HEK293 (cell line): Measurements from ENCODE around the gene FAM120C.

Experiments used
- CTCF ChIA-PET: fragments of 350-600 bp; formaldehyde crosslinking; extraction: SDS; loops from one replicate; lab custom pipeline; 2021; ENCODE audit warnings: antibody characterized with exemption; lab: Yijun Ruan, JAX
- POLR2A ChIA-PET: fragments of 300-600 bp; formaldehyde crosslinking; extraction: SDS; loops from one replicate; lab custom pipeline; 2020; ENCODE audit warnings: antibody characterized with exemption, inconsistent platforms; lab: Yijun Ruan, JAX
- H3K27ac ChIP-seq: fragments of 200-500 bp; sonication (Bioruptor generic); 2 replicates; pipeline ENCODE4 v1.5.1; 2014; ENCODE audit warnings: low read depth, low read length, control low read depth, inconsistent platforms; ENCODE audit errors: extremely low read depth
- H3K36me3 ChIP-seq, 2 experiments: fragments of 200-500 bp in 1 of 2; sonication (Bioruptor generic) in 1 of 2; 1 replicate in 1 of 2; 2 replicates in 1 of 2; pipeline ENCODE4 v1.5.1; 2014 to 2017; ENCODE audit warnings: inconsistent platforms in 2 of 2, low read length in 2 of 2; ENCODE audit not compliant: control insufficient read depth in 2 of 2, insufficient read depth in 1 of 2
- H3K4me1 ChIP-seq: fragments of 200-500 bp; sonication (Bioruptor generic); 2 replicates; pipeline ENCODE4 v1.5.1; 2014; ENCODE audit warnings: mild to moderate bottlenecking, low read length, inconsistent platforms; ENCODE audit not compliant: control insufficient read depth, insufficient read depth
- H3K4me3 ChIP-seq: 2 replicates; pipeline ENCODE4 v1.5.1; 2011; ENCODE audit warnings: low read depth, mild to moderate bottlenecking, control low read depth, low read length, moderate library complexity
- H3K9me3 ChIP-seq: fragments of 200-500 bp; sonication (Bioruptor generic); 2 replicates; pipeline ENCODE4 v1.5.1; 2014; ENCODE audit warnings: low read depth, low read length, inconsistent platforms; ENCODE audit not compliant: control insufficient read depth, insufficient read depth
- BCL11A ChIP-seq: fragments of 450-650 bp; formaldehyde crosslinking; IDR thresholded peaks from 2 replicates; pipeline ENCODE4 v1.5.1; 2016; ENCODE audit warnings: low read depth, missing biosample characterization, missing genetic modification characterization
- BCL11B ChIP-seq: fragments of 450-650 bp; formaldehyde crosslinking; IDR thresholded peaks from 2 replicates; pipeline ENCODE4 v1.5.1; 2016; ENCODE audit warnings: low read depth, missing biosample characterization, missing genetic modification characterization
- GLIS2 ChIP-seq: fragments of 450-650 bp; formaldehyde crosslinking; IDR thresholded peaks from 2 replicates; pipeline ENCODE4 v1.5.1; 2016; ENCODE audit warnings: missing biosample characterization, missing genetic modification characterization
- OSR2 ChIP-seq: fragments of 450-650 bp; formaldehyde crosslinking; IDR thresholded peaks from 2 replicates; pipeline ENCODE4 v1.5.1; 2016; ENCODE audit warnings: missing biosample characterization, missing genetic modification characterization
- OVOL3 ChIP-seq: fragments of 450-650 bp; formaldehyde crosslinking; IDR thresholded peaks from 2 replicates; pipeline ENCODE4 v1.5.1; 2016; ENCODE audit warnings: missing biosample characterization, missing genetic modification characterization
- PRDM1 ChIP-seq: fragments of 450-650 bp; formaldehyde crosslinking; IDR thresholded peaks from 2 replicates; pipeline ENCODE4; 2016; ENCODE audit warnings: missing biosample characterization, missing genetic modification characterization
- PRDM10 ChIP-seq: fragments of 450-650 bp; formaldehyde crosslinking; IDR thresholded peaks from 2 replicates; pipeline ENCODE4 v1.5.1; 2016; ENCODE audit warnings: missing biosample characterization, missing genetic modification characterization
- PRDM6 ChIP-seq: fragments of 450-650 bp; formaldehyde crosslinking; IDR thresholded peaks from 2 replicates; pipeline ENCODE4 v1.5.1; 2017; ENCODE audit warnings: missing biosample characterization, missing genetic modification characterization
- SP2 ChIP-seq: fragments of 450-650 bp; formaldehyde crosslinking; IDR thresholded peaks from 2 replicates; pipeline ENCODE4 v1.5.1; 2016; ENCODE audit warnings: missing biosample characterization, missing genetic modification characterization
- SP3 ChIP-seq: fragments of 450-650 bp; formaldehyde crosslinking; IDR thresholded peaks from 2 replicates; pipeline ENCODE4 v1.5.1; 2016; ENCODE audit warnings: missing biosample characterization, missing genetic modification characterization
- ZBTB49 ChIP-seq: fragments of 450-650 bp; formaldehyde crosslinking; IDR thresholded peaks from 2 replicates; pipeline ENCODE4 v1.5.1; 2016; ENCODE audit warnings: missing biosample characterization, missing genetic modification characterization, low read depth
- ZBTB7A ChIP-seq: fragments of 450-650 bp; formaldehyde crosslinking; IDR thresholded peaks from 2 replicates; pipeline ENCODE4 v1.5.1; 2016; ENCODE audit warnings: low read depth, missing biosample characterization, missing genetic modification characterization
- ZFP37 ChIP-seq: fragments of 450-650 bp; formaldehyde crosslinking; IDR thresholded peaks from 2 replicates; pipeline ENCODE4 v1.5.1; 2016; ENCODE audit warnings: missing biosample characterization, missing genetic modification characterization
- ZNF19 ChIP-seq: fragments of 450-650 bp; formaldehyde crosslinking; IDR thresholded peaks from 2 replicates; pipeline ENCODE4; 2016; ENCODE audit warnings: missing biosample characterization, missing genetic modification characterization, low read depth
- ZNF274 ChIP-seq, 2 experiments: fragments of 200-500 bp in 1 of 2; fragments of 450-650 bp in 1 of 2; sonication (Bioruptor generic) in 1 of 2; formaldehyde crosslinking in 1 of 2; IDR thresholded peaks; 2 replicates each; pipeline versions ENCODE4 v1.5.1 to v1.6.1; 2014 to 2016; ENCODE audit warnings: borderline replicate concordance in 1 of 2, inconsistent platforms in 1 of 2, low read length in 1 of 2, missing biosample characterization in 1 of 2, missing genetic modification characterization in 1 of 2
- ZNF354C ChIP-seq: fragments of 450-650 bp; formaldehyde crosslinking; IDR thresholded peaks from 2 replicates; pipeline ENCODE4 v1.5.1; 2016; ENCODE audit warnings: missing biosample characterization, missing genetic modification characterization, low read depth, borderline replicate concordance
- ZNF514 ChIP-seq: fragments of 450-650 bp; formaldehyde crosslinking; IDR thresholded peaks from 2 replicates; pipeline ENCODE4 v1.5.1; 2016; ENCODE audit warnings: missing biosample characterization, missing genetic modification characterization
- ZNF544 ChIP-seq: fragments of 450-650 bp; formaldehyde crosslinking; IDR thresholded peaks from 2 replicates; pipeline ENCODE4 v1.5.0; 2017; ENCODE audit warnings: missing biosample characterization, missing genetic modification characterization
- ZNF549 ChIP-seq: fragments of 450-650 bp; IDR thresholded peaks from 2 replicates; pipeline ENCODE4 v1.5.1; 2018; ENCODE audit warnings: missing biosample characterization, missing genetic modification characterization, mild to moderate bottlenecking, inconsistent platforms, moderate library complexity
- ZNF561 ChIP-seq: fragments of 450-650 bp; IDR thresholded peaks from 2 replicates; pipeline ENCODE4 v1.5.1; 2018; ENCODE audit warnings: missing biosample characterization, missing genetic modification characterization, borderline replicate concordance
- ZNF639 ChIP-seq: fragments of 450-650 bp; formaldehyde crosslinking; IDR thresholded peaks from 2 replicates; pipeline ENCODE4 v1.5.1; 2016; ENCODE audit warnings: missing biosample characterization, missing genetic modification characterization
- ZNF701 ChIP-seq: fragments of 450-650 bp; formaldehyde crosslinking; IDR thresholded peaks from 2 replicates; pipeline ENCODE4 v1.5.1; 2016; ENCODE audit warnings: missing biosample characterization, missing genetic modification characterization
- ZNF792 ChIP-seq: fragments of 450-650 bp; formaldehyde crosslinking; IDR thresholded peaks from 2 replicates; pipeline ENCODE4 v1.5.1; 2016; ENCODE audit warnings: missing biosample characterization, missing genetic modification characterization
- ZSCAN4 ChIP-seq: fragments of 450-650 bp; formaldehyde crosslinking; IDR thresholded peaks from 2 replicates; pipeline ENCODE4 v1.5.1; 2017; ENCODE audit warnings: missing biosample characterization, missing genetic modification characterization

The FAM120C gene

GRCh38 chrX:54042609-54043021 lies 140.4 kb downstream of the FAM120C start (continued):
- TF ChIP-seq SP3 (tag by site-specific recombination) (0 out of 2 replicates have a peak, but pooled peaks have one; percentile 35), BCL11B (tag by site-specific recombination) (no peak), ZNF354C (tag by site-specific recombination) (no peak), ZNF274 (IDR thresholded peaks at IDR 0.05; ENCODE audit: low read length) (no peak), ZNF274 (tag by site-specific recombination; IDR thresholded peaks at IDR 0.05; ENCODE audit: borderline replicate concordance) (no peak), ZSCAN4 (tag by site-specific recombination) (no peak), ZNF792 (tag by site-specific recombination) (no peak), ZBTB7A (no peak), ZFP37 (tag by site-specific recombination) (no peak), ZNF561 (tag by site-specific recombination) (no peak), SP2 (peak; percentile 22; the same call in 1 of the 2 replicates), PRDM10 (peak; percentile 74), PRDM1 (tag by site-specific recombination) (no peak)

GRCh38 chrX:54030329-54030728 lies 152.7 kb downstream of the FAM120C start:
- TF ChIP-seq PRDM6 (tag by site-specific recombination): no peak
- TF ChIP-seq ZNF19 (tag by site-specific recombination): no peak
- TF ChIP-seq SP2: no peak
- TF ChIP-seq ZNF514 (tag by site-specific recombination): no peak
- no peak for TF ChIP-seq ZNF544 (tag by site-specific recombination)
- no peak for TF ChIP-seq ZNF639 (tag by site-specific recombination)
- no peak for TF ChIP-seq BCL11A
- no peak for TF ChIP-seq PRDM1 (tag by site-specific recombination)
- no peak for TF ChIP-seq OSR2 (tag by site-specific recombination)
- TF ChIP-seq GLIS2 (tag by site-specific recombination): no peak
- TF ChIP-seq ZNF549: no peak
- TF ChIP-seq ZSCAN4 (tag by site-specific recombination): no peak
- no peak for TF ChIP-seq OVOL3
- no peak for TF ChIP-seq ZBTB49 (tag by site-specific recombination)
- no peak for TF ChIP-seq ZNF701 (tag by site-specific recombination)
- TF ChIP-seq, all 188 proteins: peak for 0
- POLR2A ChIA-PET: interaction anchor here (1.2 kb wide), 1 partner anchor 14 kb away, joined by 3 read pairs; the partner anchor contains the start of gene PHF8
- CTCF ChIA-PET: no interaction called here

More at GRCh38 chrX:54030329-54030728, 152.7 kb downstream of the FAM120C start:
- Histone ChIP-seq H3K9me3 (no peaks in the 10 kb centered on the region), H3K4me3 (no peak overlapping the region), H3K36me3 (peaks cover 35 to 83% of the 10 kb centered on the region in 2 experiments), H3K4me1 (no peaks in the 10 kb centered on the region), H3K27ac (no peak overlapping the region)
